Pancreas (tissue), 10 donors: ENCODE data around the gene PIK3R4. TPM values are rescaled to one million over a fixed set of nuclear protein-coding genes. Genes with fewer than 3 reads are reported as not detected.
A peak's percentile ranks its signal among the peaks of the same experiment; 100 is the strongest.

Experiments
- ATAC-seq, 4 donors: fragments of 200-7000 bp; cut with Tn5 transposase; one replicate each; pipeline versions ENCODE4 v1.8.0 to v1.9.1; 2020; ENCODE audit warnings: mild to moderate bottlenecking in 4 of 4, moderate library complexity in 4 of 4
- DNase-seq, 6 donors: peaks; one replicate each; pipeline ENCODE4 v3.0.0-alpha.2; 2020
- FAIRE-seq: peaks from 2 replicates; lab custom pipeline; 2012; peaks lifted over from hg19 to GRCh38; lab: Jason Lieb, UNC
- H3K27ac ChIP-seq, 4 donors: fragments of 200-600 bp; sonication (generic); 1 replicate in 3 of 4; 2 replicates in 1 of 4; pipeline versions ENCODE4 v1.5.0 to v1.8.0; 2020
- H3K27me3 ChIP-seq, 4 donors: fragments of 200-600 bp; one replicate each; pipeline ENCODE4 v1.8.0; 2021
- H3K36me3 ChIP-seq, 3 donors: fragments of 200-600 bp; sonication (generic) in 1 of 3; one replicate each; pipeline versions ENCODE4 v1.5.0 to v1.8.0; 2020 to 2021
- H3K4me1 ChIP-seq, 3 donors: fragments of 200-600 bp; one replicate each; pipeline ENCODE4 v1.8.0; 2021
- H3K4me3 ChIP-seq, 4 donors: fragments of 200-600 bp; sonication (generic) in 2 of 4; one replicate each; pipeline versions ENCODE4 v1.5.0 to v1.8.0; 2020 to 2021
- H3K9me3 ChIP-seq, 4 donors: fragments of 200-600 bp; one replicate each; pipeline ENCODE4 v1.8.0; 2021
- CTCF ChIP-seq, 4 donors: fragments of 200-600 bp; sonication (generic) in 3 of 4; IDR thresholded peaks; one replicate each; pipeline versions ENCODE4 v1.5.0 to v1.8.0; 2021; ENCODE audit warnings: antibody characterized with exemption in 4 of 4
- WGBS, 2 donors: extraction: QIAGEN DNeasy Blood & Tissue Kit; methylation state at CpG; one replicate each; pipeline ENCODE4 v1.1.7; 2013; 5-methylcytosine and 5-hydroxymethylcytosine counted together
- intact Hi-C, 3 donors: fragments of 100-400 bp; cut with DNase I; formaldehyde crosslinking; loops; one replicate each; pipeline versions ENCODE4 v1.11.1 to v1.14.2; 2022
- polyA plus RNA-seq, 2 donors: library from polyadenylated mRNA; stranded (reverse); fragments of 200-250 nt; gene quantifications; one replicate each; pipeline ENCODE4 v1.2.3, GENCODE V29; 2013
- total RNA-seq, 6 donors: library from RNA; stranded (reverse); fragmentation: NEBNext Ultra II Directional in 4 of 6; extraction: Animal tissue kit (Norgen Biotek cat#: 25700) in 4 of 6; gene quantifications; one replicate each; pipeline versions ENCODE4 v1.2.1 to v1.2.4, GENCODE V29; 2021 to 2023
- donor health status: healthy with polysubstance abuse.
- donor health status: DM: no; HTN: no; CAD: no; lungs with moderate emphysema.
- donor health status: DM: no; HTN: no; CAD: no.
- donor health status: control.
- donor health status: control.
- donor health status: Bipolar disorder and iron deficiency.
- donor health status: DM: yes; HTN: yes; CAD: no.
- donor health status: DM: no; HTN: no; CAD: no.
- donor health status: DM: no; HTN: no; CAD: no.
- donor health status: DM: yes; HTN: yes; CAD: no.

PIK3R4 gene
- total and polyA plus RNA-seq, 8 donors, result 6.7 to 16.6 (median 11.1) TPM

GRCh38 chr3:130729154-130729553 is 17.5 kb downstream of the PIK3R4 start:
- WGBS, 2 donors, result 17 to 26% methylated on average over 2 of the region's 2 CpGs
- ATAC-seq (no peak), FAIRE-seq (no peak), DNase-seq (no peak)
- no peaks in the 10 kb centered on the region for H3K9me3 ChIP-seq
- intact Hi-C loops, result no loop called here
- no peak for TF ChIP-seq CTCF (IDR thresholded peaks at IDR 0.05)
- peak overlapping the region in 1 of 4 donors; percentile 22 for H3K27ac ChIP-seq
- H3K36me3 ChIP-seq, result no peaks in the 10 kb centered on the region
- no peaks in the 10 kb centered on the region for H3K27me3 ChIP-seq
- H3K4me3 ChIP-seq, result no peak overlapping the region
- peaks cover 7 to 18% (median 9%) of the 10 kb centered on the region in 3 donors for H3K4me1 ChIP-seq

GRCh38 chr3:130728037-130728436 is 18.6 kb downstream of the PIK3R4 start:
- H3K4me1 ChIP-seq, result peaks cover 7 to 8% (median 7%) of the 10 kb centered on the region in 3 donors
- ATAC-seq (peak; percentile 28 to 57 (median 42)), FAIRE-seq (no peak), DNase-seq (no peak)
- no peaks in the 10 kb centered on the region for H3K27me3 ChIP-seq
- TF ChIP-seq CTCF (IDR thresholded peaks at IDR 0.05), result no peak
- WGBS, 2 donors, result 28 to 29% methylated on average over 2 of the region's 2 CpGs
- H3K4me3 ChIP-seq, result no peak overlapping the region
- no peaks in the 10 kb centered on the region for H3K36me3 ChIP-seq
- no peak overlapping the region for H3K27ac ChIP-seq
- no peaks in the 10 kb centered on the region for H3K9me3 ChIP-seq
- intact Hi-C loops, result no loop called here

- FAIRE-seq (no peak), ATAC-seq (no peak), DNase-seq (no peak)
- Histone ChIP-seq H3K9me3 (no peaks in the 10 kb centered on the region), H3K4me3 (no peak overlapping the region), H3K27me3 (no peaks in the 10 kb centered on the region), H3K4me1 (peaks cover 0 to 7% (median 0%) of the 10 kb centered on the region in 3 donors), H3K27ac (no peak overlapping the region), H3K36me3 (no peaks in the 10 kb centered on the region)
- no peak for TF ChIP-seq CTCF (IDR thresholded peaks at IDR 0.05)
- WGBS, 2 donors, result 93% methylated on average over 2 of the region's 2 CpGs
- intact Hi-C loops, result no loop called here
Observed at GRCh38 chr3:130725746-130726145, 20.9 kb downstream of the PIK3R4 start.

GRCh38 chr3:130715616-130716015 is 31.0 kb downstream of the PIK3R4 start:
- H3K4me1 ChIP-seq, result no peaks in the 10 kb centered on the region
- no peaks in the 10 kb centered on the region for H3K27me3 ChIP-seq
- no peak for ATAC-seq
- intact Hi-C loops, result no loop called here
- DNase-seq, result no peak
- WGBS, 2 donors, result 92 to 96% methylated on average over 1 of the region's 1 CpG
- H3K4me3 ChIP-seq, result no peak overlapping the region
- FAIRE-seq, result no peak
- no peak for TF ChIP-seq CTCF (IDR thresholded peaks at IDR 0.05)
- peaks cover 0 to 9% (median 0%) of the 10 kb centered on the region in 3 donors for H3K36me3 ChIP-seq
- H3K9me3 ChIP-seq, result no peaks in the 10 kb centered on the region
- no peak overlapping the region for H3K27ac ChIP-seq

GRCh38 chr3:130712718-130713423 is 33.8 kb downstream of the PIK3R4 start:
- no peak for TF ChIP-seq CTCF (IDR thresholded peaks at IDR 0.05)
- H3K4me1 ChIP-seq, result no peaks in the 10 kb centered on the region
- no peak overlapping the region for H3K4me3 ChIP-seq
- no peak for DNase-seq
- H3K27me3 ChIP-seq, result no peaks in the 10 kb centered on the region
- ATAC-seq, result no peak
- intact Hi-C loops, result no loop called here
- no peaks in the 10 kb centered on the region for H3K9me3 ChIP-seq
- no peak overlapping the region for H3K27ac ChIP-seq
- 88 to 89% methylated on average over 3 of the region's 3 CpGs for WGBS, 2 donors
- H3K36me3 ChIP-seq, result peaks cover 0 to 9% (median 0%) of the 10 kb centered on the region in 3 donors
- no peak for FAIRE-seq
